ENCODE results near the gene MZF1. TPM values are rescaled to one million over a fixed set of nuclear protein-coding genes. Genes with fewer than 3 reads are reported as not detected.

Gene MZF1
- total RNA-seq, 1 donor from 2014 or later: 11.3 TPM

GRCh38 chr19:58557221-58558065, 15.7 kb downstream of the MZF1 start:
- no peak for ATAC-seq
- intact Hi-C loops (cut with micrococcal nuclease): no loop called here
- peak; percentile 28 for DNase-seq

DNA sequence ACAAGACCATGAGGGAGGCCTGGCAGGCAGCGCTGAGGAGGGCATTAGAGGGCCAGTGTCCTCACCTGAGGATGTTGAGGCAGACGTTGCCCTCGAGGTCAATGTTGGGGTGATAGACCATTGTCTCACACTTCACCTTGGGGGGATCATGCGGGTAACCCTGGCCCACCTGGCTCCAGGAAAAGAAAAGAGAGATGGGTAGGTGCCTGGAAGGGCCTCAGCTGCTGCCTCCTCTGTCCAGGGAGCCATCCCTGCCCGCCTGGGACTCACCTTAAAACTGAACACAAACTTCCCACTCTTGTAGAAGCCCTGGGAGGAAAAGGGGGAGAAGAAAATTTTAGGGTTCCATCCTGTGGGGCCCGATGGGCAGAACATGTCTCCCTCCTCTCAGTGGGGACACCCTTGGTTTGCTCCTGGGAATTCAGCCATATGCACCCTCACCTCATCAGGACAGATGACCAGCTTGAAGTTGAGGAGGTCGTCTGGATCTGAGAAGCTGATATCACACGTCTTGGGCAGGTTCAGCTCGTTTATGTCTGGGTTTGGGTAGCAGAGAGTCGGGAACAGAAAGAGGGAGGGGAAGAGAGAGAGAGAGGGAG, 16.4 kb downstream of the MZF1 start:
- intact Hi-C loops (cut with micrococcal nuclease): no loop called here
- DNase-seq (no peak), ATAC-seq (no peak)

DNA sequence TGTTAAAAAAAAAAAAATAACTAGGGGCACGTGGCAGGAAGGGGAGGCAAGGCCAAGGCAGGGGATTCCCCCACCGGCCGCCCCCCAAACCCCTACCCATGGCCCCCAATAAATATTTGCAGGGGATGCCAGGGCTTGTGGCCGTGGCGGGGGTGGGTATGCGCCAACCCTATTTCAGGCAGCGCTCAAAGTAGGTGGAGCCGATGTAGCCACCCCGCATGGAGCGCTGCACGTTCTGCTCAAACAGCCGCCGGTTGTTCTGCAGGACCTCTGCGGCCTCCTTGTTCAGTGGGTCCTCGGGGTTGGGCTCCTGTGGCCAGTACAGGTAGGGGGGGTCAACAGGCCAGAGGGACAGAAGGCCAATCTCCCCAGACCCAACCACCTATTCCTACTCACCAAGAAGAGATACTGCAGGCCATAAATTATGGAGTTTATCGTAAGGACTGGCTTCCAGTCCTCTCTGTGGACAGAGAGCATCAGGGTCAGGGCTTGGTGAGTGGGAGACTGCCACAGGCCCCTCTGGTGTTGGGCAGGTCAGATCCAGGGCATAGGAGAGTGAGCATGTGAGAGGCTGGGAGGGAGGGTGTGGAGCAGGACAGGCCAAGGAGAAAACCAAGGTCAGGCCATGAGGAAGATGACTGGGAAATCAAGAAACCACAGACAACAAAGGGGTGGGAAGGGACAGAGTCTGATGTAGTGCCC, 17.1 kb downstream of the MZF1 start:
- ATAC-seq: no peak
- DNase-seq: no peak
- intact Hi-C loops (cut with micrococcal nuclease): no loop called here

DNA sequence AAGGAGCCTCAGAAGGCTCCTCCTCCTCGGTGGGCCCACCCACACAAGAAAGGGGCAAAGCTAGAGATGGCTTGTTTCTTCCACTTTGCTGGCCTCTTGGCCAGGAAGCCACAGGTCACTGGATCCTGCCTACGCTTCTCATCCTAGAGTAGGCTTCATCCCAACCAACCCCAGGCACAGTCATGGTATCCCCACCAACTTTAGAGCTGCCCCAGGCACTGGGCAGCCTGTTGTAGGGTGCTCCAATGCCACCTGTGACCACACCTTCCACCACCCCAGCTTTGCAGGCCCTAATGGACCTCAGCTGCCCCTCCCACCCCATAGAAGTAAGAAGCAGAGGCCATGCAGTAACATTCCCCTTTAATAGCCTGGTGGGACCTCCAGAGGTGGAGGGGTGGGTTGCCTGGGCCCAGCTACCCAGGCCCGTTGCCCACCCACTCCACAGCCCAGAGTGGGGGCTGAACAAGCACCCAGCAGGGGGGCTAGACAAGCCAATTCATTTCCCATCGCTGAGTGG, 17.7 kb downstream of the MZF1 start:
- DNase-seq (peak; percentile 31), ATAC-seq (no peak)
- intact Hi-C loops (cut with micrococcal nuclease): no loop called here

GRCh38 chr19:58554494-58555368, 18.4 kb downstream of the MZF1 start, which contains the start of gene CHMP2A:
Gene CHMP2A (minus strand): TSS chr19:58555105. CDS start chr19:58554212, 893 bp downstream.
- ATAC-seq: peak; percentile 58
- intact Hi-C loops (cut with micrococcal nuclease): no loop called here
- DNase-seq: peak; percentile 99

- intact Hi-C loops (cut with micrococcal nuclease): no loop called here
- ATAC-seq (no peak), DNase-seq (no peak)
Measured at GRCh38 chr19:58553799-58554493, 19.2 kb downstream of the MZF1 start.

GRCh38 chr19:58552655-58553054, 20.5 kb downstream of the MZF1 start:
- no peak for ATAC-seq
- intact Hi-C loops (cut with micrococcal nuclease): no loop called here
- no peak for DNase-seq

- ATAC-seq (no peak), DNase-seq (no peak)
- intact Hi-C loops (cut with micrococcal nuclease): no loop called here
Measured at GRCh38 chr19:58551577-58552471, 21.3 kb downstream of the MZF1 start.

DNA sequence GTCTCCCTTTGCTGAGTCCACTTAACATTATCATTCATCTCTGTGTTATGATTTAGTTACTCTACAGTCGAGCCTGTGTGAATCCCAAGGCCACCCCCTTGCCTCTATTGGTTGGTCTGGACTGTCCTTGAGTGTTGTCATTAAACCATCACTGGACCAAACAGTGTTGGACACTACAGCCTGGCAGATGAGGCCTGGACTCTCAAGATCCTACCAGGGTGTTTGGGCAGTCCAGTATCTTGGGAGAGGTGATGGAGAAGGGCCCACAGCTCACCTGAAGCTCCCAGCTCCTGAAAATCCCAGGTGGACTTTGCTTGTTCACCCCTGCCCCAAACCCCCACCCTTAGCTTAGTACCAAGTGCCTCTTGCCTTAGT, 22.0 kb downstream of the MZF1 start:
- DNase-seq (no peak), ATAC-seq (no peak)
- intact Hi-C loops (cut with micrococcal nuclease): no loop called here

- intact Hi-C loops (cut with micrococcal nuclease): no loop called here
- DNase-seq (no peak), ATAC-seq (no peak)
Measured at GRCh38 chr19:58550362-58551122, 22.6 kb downstream of the MZF1 start.

- intact Hi-C loops (cut with micrococcal nuclease): no loop called here
- ATAC-seq (no peak), DNase-seq (no peak)
Measured at GRCh38 chr19:58549664-58550361, 23.3 kb downstream of the MZF1 start.

DNA sequence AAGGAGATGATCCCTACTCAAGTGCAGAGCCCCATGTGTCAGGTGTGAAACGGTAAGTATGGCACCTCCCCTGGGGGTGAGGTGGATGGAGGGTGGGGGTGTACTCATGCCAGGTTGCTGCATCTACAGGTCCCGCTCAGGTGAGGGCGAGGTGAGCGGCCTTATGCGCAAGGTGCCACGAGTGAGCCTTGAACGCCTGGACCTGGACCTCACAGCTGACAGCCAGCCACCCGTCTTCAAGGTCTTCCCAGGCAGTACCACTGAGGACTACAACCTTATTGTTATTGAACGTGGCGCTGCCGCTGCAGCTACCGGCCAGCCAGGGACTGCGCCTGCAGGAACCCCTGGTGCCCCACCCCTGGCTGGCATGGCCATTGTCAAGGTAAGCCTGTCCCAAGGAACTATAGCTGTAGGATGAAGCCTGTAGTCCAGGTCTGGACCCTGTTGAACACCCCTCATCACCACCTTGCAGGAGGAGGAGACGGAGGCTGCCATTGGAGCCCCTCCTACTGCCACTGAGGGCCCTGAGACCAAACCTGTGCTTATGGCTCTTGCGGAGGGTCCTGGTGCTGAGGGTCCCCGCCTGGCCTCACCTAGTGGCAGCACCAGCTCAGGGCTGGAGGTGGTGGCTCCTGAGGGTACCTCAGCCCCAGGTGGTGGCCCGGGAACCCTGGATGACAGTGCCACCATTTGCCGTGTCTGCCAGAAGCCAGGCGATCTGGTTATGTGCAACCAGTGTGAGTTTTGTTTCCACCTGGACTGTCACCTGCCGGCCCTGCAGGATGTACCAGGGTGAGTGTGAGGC, 24.1 kb downstream of the MZF1 start:
- no peak for DNase-seq
- intact Hi-C loops (cut with micrococcal nuclease): no loop called here
- ATAC-seq: no peak

- no peak for ATAC-seq
- DNase-seq: no peak
- intact Hi-C loops (cut with micrococcal nuclease): no loop called here
Measured at GRCh38 chr19:58547323-58548312, 25.5 kb downstream of the MZF1 start.

DNA sequence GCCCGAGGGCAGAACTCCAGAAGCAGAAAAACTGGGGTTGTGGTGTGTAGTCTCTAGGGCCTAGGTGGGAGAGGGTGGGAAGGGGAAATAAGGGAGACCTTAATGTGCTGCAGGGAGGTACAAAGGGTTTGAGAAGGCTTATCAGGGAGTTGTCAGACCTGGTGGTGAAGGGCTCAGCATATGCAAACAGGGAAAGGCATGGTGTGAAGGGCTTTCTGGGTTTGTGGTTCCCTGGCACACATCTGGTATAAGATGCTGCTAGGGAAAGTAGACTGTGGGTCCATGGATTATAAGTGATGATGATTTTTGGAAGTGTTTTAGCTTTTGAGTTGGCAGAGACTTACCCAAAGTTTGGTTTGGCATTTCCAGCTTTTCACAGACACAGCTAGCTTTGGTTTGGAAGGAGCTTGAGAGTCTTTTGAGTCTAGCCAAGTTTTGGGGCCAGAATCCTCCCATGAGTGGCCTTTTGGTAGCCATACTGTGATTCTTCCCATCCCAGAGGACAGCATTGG, 27.1 kb downstream of the MZF1 start:
- intact Hi-C loops (cut with micrococcal nuclease): no loop called here

More for the DNA sequence above, 27.1 kb downstream of the MZF1 start:
- ATAC-seq (no peak), DNase-seq (no peak)

Data from left ventricle myocardium superior (tissue), 1 donor.